SJCRH30 (cell line): ENCODE data around the gene ZNF107. TPM values are rescaled to one million over a fixed set of nuclear protein-coding genes. Genes with fewer than 3 reads are reported as not detected.
"Not testable (repeated sequence)": the region's sequence is repeated elsewhere in the genome, so short reads cannot be mapped to it uniquely, and the experiment has no call there.

Experiments
- DNase-seq, 2 experiments: peaks; one replicate each; pipeline ENCODE4 v3.0.0-alpha.2; 2015 to 2020
- H3K27ac ChIP-seq: fragments of 250-450 bp; sonication (Bioruptor Pico); 2 replicates; pipeline ENCODE4 v1.5.1; 2020; ENCODE audit warnings: mild to moderate bottlenecking, moderate library complexity
- H3K27me3 ChIP-seq: fragments of 250-450 bp; sonication (Bioruptor Pico); 2 replicates; pipeline ENCODE4 v1.5.1; 2020; ENCODE audit warnings: mild to moderate bottlenecking, moderate library complexity
- H3K36me3 ChIP-seq: fragments of 250-450 bp; sonication (Bioruptor Pico); 2 replicates; pipeline ENCODE4 v1.5.1; 2020; ENCODE audit warnings: mild to moderate bottlenecking, moderate library complexity
- H3K4me1 ChIP-seq: fragments of 250-450 bp; sonication (Bioruptor Pico); 2 replicates; pipeline ENCODE4 v1.5.1; 2020; ENCODE audit warnings: mild to moderate bottlenecking, moderate library complexity
- H3K4me3 ChIP-seq: fragments of 250-450 bp; sonication (Bioruptor Pico); 2 replicates; pipeline ENCODE4 v1.5.1; 2020; ENCODE audit warnings: mild to moderate bottlenecking, moderate library complexity
- H3K9me3 ChIP-seq: fragments of 250-450 bp; sonication (Bioruptor Pico); replicated peaks from 2 replicates; pipeline ENCODE4 v1.5.1; 2020; ENCODE audit warnings: mild to moderate bottlenecking, moderate library complexity
- total RNA-seq: library from RNA; depleted of rRNA; stranded (reverse); fragments of >200 nt; shearing (Covaris generic); gene quantifications from 2 replicates; pipeline ENCODE4 v1.2.3, GENCODE V29; 2014

Gene ZNF107
- total RNA-seq, 1 experiment from 2014 or later, result 21.4 TPM

- Histone ChIP-seq H3K36me3 (no peaks in the 10 kb centered on the region), H3K27ac (no peak overlapping the region), H3K9me3 (peaks cover 4% of the 10 kb centered on the region; the same call in 1 of the 2 replicates), H3K4me3 (no peak overlapping the region), H3K4me1 (no peaks in the 10 kb centered on the region), H3K27me3 (no peaks in the 10 kb centered on the region)
- DNase-seq, result no peak
Measured at GRCh38 chr7:64637521-64638445, 28.1 kb upstream of the ZNF107 start.

- Histone ChIP-seq H3K4me3 (no peak overlapping the region), H3K4me1 (no peaks in the 10 kb centered on the region), H3K27ac (no peak overlapping the region), H3K9me3 (peaks cover 4% of the 10 kb centered on the region; the same call in 1 of the 2 replicates), H3K27me3 (no peaks in the 10 kb centered on the region), H3K36me3 (no peaks in the 10 kb centered on the region)
- no peak for DNase-seq
Measured at GRCh38 chr7:64638822-64639221, 27.1 kb upstream of the ZNF107 start.

- Histone ChIP-seq H3K4me3 (no peak overlapping the region), H3K27me3 (no peaks in the 10 kb centered on the region), H3K9me3 (peaks cover 4% of the 10 kb centered on the region; the same call in 1 of the 2 replicates), H3K36me3 (no peaks in the 10 kb centered on the region), H3K4me1 (no peaks in the 10 kb centered on the region), H3K27ac (no peak overlapping the region)
- DNase-seq, result no peak
Measured at GRCh38 chr7:64639267-64640001, 26.5 kb upstream of the ZNF107 start.

DNA sequence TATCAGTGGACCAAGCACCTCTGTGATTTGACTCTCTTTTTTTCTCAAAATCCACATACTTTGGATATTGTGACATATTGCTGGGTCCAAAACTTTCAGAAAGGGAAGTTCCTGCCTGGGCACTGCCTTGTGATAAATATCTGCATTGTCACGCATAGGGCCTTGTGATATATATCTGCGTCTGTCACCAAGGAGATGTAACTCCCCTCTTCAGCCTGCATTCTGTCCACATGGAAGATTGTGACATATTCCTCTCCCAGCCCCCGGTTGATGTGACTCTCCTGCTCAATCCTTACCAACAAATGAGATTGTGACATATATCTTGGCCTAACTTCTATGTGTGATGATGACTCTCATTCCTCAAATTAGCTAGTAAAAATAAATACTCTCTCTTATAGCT lies 25.4 kb upstream of the ZNF107 start:
- H3K36me3 ChIP-seq, result no peaks in the 10 kb centered on the region
- H3K4me3 ChIP-seq, result no peak overlapping the region
- no peak overlapping the region for H3K27ac ChIP-seq
- peaks cover 4% of the 10 kb centered on the region; the same call in 1 of the 2 replicates for H3K9me3 ChIP-seq
- H3K27me3 ChIP-seq, result no peaks in the 10 kb centered on the region
- H3K4me1 ChIP-seq, result no peaks in the 10 kb centered on the region
- DNase-seq, result no peak

GRCh38 chr7:64642046-64642445 lies 23.9 kb upstream of the ZNF107 start:
- Histone ChIP-seq H3K27me3 (no peaks in the 10 kb centered on the region), H3K27ac (no peak overlapping the region), H3K4me3 (no peak overlapping the region), H3K36me3 (no peaks in the 10 kb centered on the region), H3K9me3 (no peaks in the 10 kb centered on the region), H3K4me1 (no peaks in the 10 kb centered on the region)
- DNase-seq, result no peak

DNA sequence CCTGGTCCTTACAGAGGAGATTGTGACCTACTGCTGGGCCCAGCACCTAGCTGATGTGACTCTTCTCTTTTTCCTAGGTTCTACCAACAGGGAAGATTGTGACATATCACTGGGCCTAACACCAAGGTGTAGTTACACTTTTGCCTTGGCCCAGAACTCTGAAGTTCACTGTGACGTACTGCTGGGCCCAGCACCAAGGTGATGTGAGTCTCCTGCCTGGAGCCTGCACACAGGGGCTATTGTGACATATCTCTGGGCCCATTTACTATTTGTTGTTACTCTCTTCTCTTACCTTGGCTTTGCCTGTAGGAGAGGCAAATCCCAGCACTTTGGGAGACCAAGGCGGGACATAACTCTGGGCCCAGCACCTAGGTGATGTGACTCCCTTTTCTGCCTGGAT lies 23.1 kb upstream of the ZNF107 start:
- H3K4me1 ChIP-seq, result no peaks in the 10 kb centered on the region
- no peak overlapping the region for H3K4me3 ChIP-seq
- H3K36me3 ChIP-seq, result no peaks in the 10 kb centered on the region

GRCh38 chr7:64643566-64643965 lies 22.4 kb upstream of the ZNF107 start:
- Histone ChIP-seq H3K27ac (no peak overlapping the region), H3K36me3 (no peaks in the 10 kb centered on the region), H3K27me3 (no peaks in the 10 kb centered on the region), H3K4me1 (no peaks in the 10 kb centered on the region), H3K9me3 (no peaks in the 10 kb centered on the region), H3K4me3 (no peak overlapping the region)
- no peak for DNase-seq

More for the DNA sequence above, 23.1 kb upstream of the ZNF107 start:
- H3K9me3 ChIP-seq, result no peaks in the 10 kb centered on the region
- no peak overlapping the region for H3K27ac ChIP-seq
- H3K27me3 ChIP-seq, result no peaks in the 10 kb centered on the region
- no peak for DNase-seq

- Histone ChIP-seq H3K36me3 (no peaks in the 10 kb centered on the region), H3K4me1 (no peaks in the 10 kb centered on the region), H3K27ac (no peak overlapping the region), H3K27me3 (no peaks in the 10 kb centered on the region), H3K9me3 (no peaks in the 10 kb centered on the region), H3K4me3 (no peak overlapping the region)
- DNase-seq, result no peak
Measured at GRCh38 chr7:64651203-64651602, 14.7 kb upstream of the ZNF107 start.

DNA sequence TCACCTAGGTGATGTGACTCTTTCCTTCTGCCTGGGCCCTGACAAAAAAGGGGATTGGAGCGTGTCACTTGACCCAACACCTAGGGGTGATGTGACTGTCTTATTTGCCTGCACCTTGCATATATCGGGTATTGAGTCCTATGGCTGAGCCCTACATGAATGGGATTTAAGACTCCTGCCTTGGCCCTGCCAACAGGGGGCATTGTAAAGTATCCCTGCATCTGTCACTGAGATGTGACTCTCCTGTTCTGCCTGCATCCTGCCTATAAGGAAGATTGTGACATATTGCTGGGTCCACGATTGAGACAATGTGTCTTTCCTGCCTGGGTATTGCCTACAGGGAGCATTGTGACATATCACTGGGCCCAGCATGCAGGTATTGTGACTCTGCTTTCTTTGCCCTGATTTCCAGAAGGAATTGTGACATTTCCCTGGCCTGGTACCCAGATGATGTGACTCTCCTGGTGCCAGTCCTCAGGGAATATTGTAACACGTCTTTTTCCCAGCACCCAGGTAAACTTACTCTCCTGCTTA lies 14.2 kb upstream of the ZNF107 start:
- no peak overlapping the region for H3K27ac ChIP-seq
- no peak for DNase-seq

GRCh38 chr7:64653721-64654401 lies 12.1 kb upstream of the ZNF107 start:
- H3K27me3 ChIP-seq, result no peaks in the 10 kb centered on the region
- H3K9me3 ChIP-seq, result no peaks in the 10 kb centered on the region
- no peak overlapping the region for H3K4me3 ChIP-seq
- no peaks in the 10 kb centered on the region for H3K36me3 ChIP-seq
- H3K27ac ChIP-seq, result no peak overlapping the region
- H3K4me1 ChIP-seq, result no peaks in the 10 kb centered on the region
- DNase-seq, result no peak

More for the DNA sequence above, 14.2 kb upstream of the ZNF107 start:
- no peak overlapping the region for H3K4me3 ChIP-seq
- no peaks in the 10 kb centered on the region for H3K27me3 ChIP-seq
- no peaks in the 10 kb centered on the region for H3K4me1 ChIP-seq
- no peaks in the 10 kb centered on the region for H3K36me3 ChIP-seq
- H3K9me3 ChIP-seq, result no peaks in the 10 kb centered on the region

GRCh38 chr7:64654796-64655548 lies 11.0 kb upstream of the ZNF107 start:
- no peak for DNase-seq
- no peaks in the 10 kb centered on the region for H3K4me1 ChIP-seq
- H3K27me3 ChIP-seq, result no peaks in the 10 kb centered on the region
- no peak overlapping the region for H3K4me3 ChIP-seq
- no peaks in the 10 kb centered on the region for H3K36me3 ChIP-seq
- H3K27ac ChIP-seq, result no peak overlapping the region
- H3K9me3 ChIP-seq, result no peaks in the 10 kb centered on the region

- Histone ChIP-seq H3K4me1 (no peaks in the 10 kb centered on the region), H3K4me3 (no peak overlapping the region), H3K36me3 (no peaks in the 10 kb centered on the region), H3K27ac (no peak overlapping the region), H3K27me3 (no peaks in the 10 kb centered on the region), H3K9me3 (no peaks in the 10 kb centered on the region)
- no peak for DNase-seq
Measured at GRCh38 chr7:64655811-64656210, 10.1 kb upstream of the ZNF107 start.

- no peak overlapping the region for H3K27ac ChIP-seq
- H3K36me3 ChIP-seq, result no peaks in the 10 kb centered on the region
- DNase-seq, result no peak
- H3K4me1 ChIP-seq, result no peaks in the 10 kb centered on the region
- no peaks in the 10 kb centered on the region for H3K27me3 ChIP-seq
- H3K9me3 ChIP-seq, result no peaks in the 10 kb centered on the region
- H3K4me3 ChIP-seq, result no peak overlapping the region
Measured at GRCh38 chr7:64656489-64656888, 9.4 kb upstream of the ZNF107 start.

GRCh38 chr7:64662091-64662490 lies 3.8 kb upstream of the ZNF107 start:
- not testable (repeated sequence) for H3K36me3 ChIP-seq, DNase-seq, H3K27me3 ChIP-seq, H3K4me3 ChIP-seq, H3K27ac ChIP-seq, H3K9me3 ChIP-seq, H3K4me1 ChIP-seq
